Inferior parietal cortex (tissue), 1 donor: Measurements from ENCODE around the gene TCP11.

Experiments
- DNase-seq: peaks from one replicate; pipeline ENCODE4 v3.0.0-alpha.2; 2016; ENCODE audit errors: extremely low spot score

TCP11 gene

GRCh38 chr6:35173044-35173426 is 31.9 kb upstream of the TCP11 start:
- DNase-seq: no peak

- DNase-seq: no peak
Observed at GRCh38 chr6:35170891-35171290, 29.8 kb upstream of the TCP11 start.

GRCh38 chr6:35170166-35170565 is 29.0 kb upstream of the TCP11 start:
- no peak for DNase-seq

- no peak for DNase-seq
Observed at GRCh38 chr6:35168461-35168861, 27.3 kb upstream of the TCP11 start.

GRCh38 chr6:35167505-35167904 is 26.4 kb upstream of the TCP11 start:
- no peak for DNase-seq

GRCh38 chr6:35166520-35166919 is 25.4 kb upstream of the TCP11 start:
- DNase-seq: no peak

- no peak for DNase-seq
Observed at GRCh38 chr6:35166116-35166515, 25.0 kb upstream of the TCP11 start.

GRCh38 chr6:35165630-35166071 is 24.5 kb upstream of the TCP11 start:
- no peak for DNase-seq

- no peak for DNase-seq
Observed at GRCh38 chr6:35164868-35165267, 23.7 kb upstream of the TCP11 start.

GRCh38 chr6:35164277-35164676 is 23.1 kb upstream of the TCP11 start:
- no peak for DNase-seq

GRCh38 chr6:35163836-35164235 is 22.7 kb upstream of the TCP11 start:
- no peak for DNase-seq

GRCh38 chr6:35161776-35162607 is 20.9 kb upstream of the TCP11 start:
- no peak for DNase-seq

- no peak for DNase-seq
Observed at GRCh38 chr6:35161266-35161665, 20.1 kb upstream of the TCP11 start.

- no peak for DNase-seq
Observed at GRCh38 chr6:35160642-35161041, 19.5 kb upstream of the TCP11 start.

GRCh38 chr6:35158520-35158919 is 17.4 kb upstream of the TCP11 start:
- DNase-seq: no peak

GRCh38 chr6:35154947-35155346 is 13.8 kb upstream of the TCP11 start:
- DNase-seq: no peak

GRCh38 chr6:35154262-35154661 is 13.1 kb upstream of the TCP11 start:
- DNase-seq: no peak

- DNase-seq: peak; percentile 40
Observed at GRCh38 chr6:35152067-35152707, 11.0 kb upstream of the TCP11 start.

GRCh38 chr6:35151466-35151865 is 10.3 kb upstream of the TCP11 start:
- DNase-seq: no peak

- DNase-seq: no peak
Observed at GRCh38 chr6:35149891-35150566, 8.9 kb upstream of the TCP11 start.

- DNase-seq: no peak
Observed at GRCh38 chr6:35148167-35148741, 7.1 kb upstream of the TCP11 start.

- DNase-seq: no peak
Observed at GRCh38 chr6:35147486-35147885, 6.3 kb upstream of the TCP11 start.
